Measurements from ENCODE around the gene CLIP4.

DNA sequence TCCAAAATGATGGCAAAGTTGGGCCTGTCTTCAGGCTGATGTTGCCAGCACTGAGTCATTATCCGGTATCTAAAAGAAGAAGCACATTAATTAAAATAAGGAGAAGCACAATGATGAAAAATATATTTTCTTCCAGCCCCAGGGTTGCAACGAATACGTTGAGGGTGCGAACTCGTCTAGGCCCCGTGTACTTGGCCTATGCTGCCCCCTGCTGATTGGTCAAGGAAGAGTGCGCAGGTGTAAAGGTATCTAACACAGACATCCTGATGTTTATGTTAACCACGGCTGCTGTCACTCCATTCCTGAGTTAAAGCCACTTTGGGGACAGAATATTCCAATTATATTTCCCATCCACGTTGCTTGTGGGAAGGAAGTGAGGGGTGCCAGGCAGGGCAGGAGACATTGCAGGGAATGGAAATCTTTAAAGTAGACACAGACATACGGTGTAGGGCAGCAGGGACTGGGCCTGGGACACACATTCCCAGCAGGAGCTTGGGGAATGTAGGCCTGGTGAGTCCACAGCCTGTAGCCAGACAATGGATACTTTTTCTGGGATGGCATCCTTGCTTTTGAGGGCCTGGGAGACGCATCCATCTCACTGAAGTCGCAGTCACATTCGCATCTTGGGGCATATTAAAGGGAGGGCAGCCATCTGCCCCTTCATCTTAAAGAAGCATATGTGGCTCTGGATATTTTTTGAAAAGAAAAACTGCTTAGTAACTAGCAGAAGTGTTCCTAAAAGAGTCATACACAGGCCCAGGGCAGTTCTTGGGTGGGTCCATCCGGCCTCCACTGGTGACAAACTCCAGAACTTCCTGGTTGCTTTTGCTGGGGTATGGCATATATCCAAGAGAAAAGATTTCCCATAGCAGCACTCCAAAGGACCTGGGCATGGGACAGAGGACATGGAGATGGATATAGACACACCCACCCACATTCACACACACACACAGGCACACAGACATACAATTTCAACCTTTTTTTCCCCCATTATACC is 81.9 kb downstream of the CLIP4 start:
- TF ChIP-seq, protein P1, sequence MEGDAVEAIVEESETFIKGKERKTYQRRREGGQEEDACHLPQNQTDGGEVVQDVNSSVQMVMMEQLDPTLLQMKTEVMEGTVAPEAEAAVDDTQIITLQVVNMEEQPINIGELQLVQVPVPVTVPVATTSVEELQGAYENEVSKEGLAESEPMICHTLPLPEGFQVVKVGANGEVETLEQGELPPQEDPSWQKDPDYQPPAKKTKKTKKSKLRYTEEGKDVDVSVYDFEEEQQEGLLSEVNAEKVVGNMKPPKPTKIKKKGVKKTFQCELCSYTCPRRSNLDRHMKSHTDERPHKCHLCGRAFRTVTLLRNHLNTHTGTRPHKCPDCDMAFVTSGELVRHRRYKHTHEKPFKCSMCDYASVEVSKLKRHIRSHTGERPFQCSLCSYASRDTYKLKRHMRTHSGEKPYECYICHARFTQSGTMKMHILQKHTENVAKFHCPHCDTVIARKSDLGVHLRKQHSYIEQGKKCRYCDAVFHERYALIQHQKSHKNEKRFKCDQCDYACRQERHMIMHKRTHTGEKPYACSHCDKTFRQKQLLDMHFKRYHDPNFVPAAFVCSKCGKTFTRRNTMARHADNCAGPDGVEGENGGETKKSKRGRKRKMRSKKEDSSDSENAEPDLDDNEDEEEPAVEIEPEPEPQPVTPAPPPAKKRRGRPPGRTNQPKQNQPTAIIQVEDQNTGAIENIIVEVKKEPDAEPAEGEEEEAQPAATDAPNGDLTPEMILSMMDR (conservative IDR thresholded peaks at IDR 0.05; ENCODE audit: low read depth in 2 of 2) = peak; percentile 90 to 95
- TF ChIP-seq EZH2phosphoT487 (IDR thresholded peaks at IDR 0.05; ENCODE audit: unreplicated experiment) (no peak), POLR2AphosphoS5 (IDR thresholded peaks at IDR 0.05; ENCODE audit: low read depth) (no peak), EZH2 (IDR thresholded peaks at IDR 0.05; ENCODE audit: low read depth, unreplicated experiment) (no peak)
